HG03442 (cell line): ENCODE data around the gene LRRTM4.
"Not testable (repeated sequence)": the region's sequence is repeated elsewhere in the genome, so short reads cannot be mapped to it uniquely, and the experiment has no call there.

ENCODE experiments used
- ATAC-seq: cut with Tn5 transposase; IDR thresholded peaks from one replicate; pipeline ENCODE4 v1.9.1; 2021; ENCODE audit warnings: mild to moderate bottlenecking, moderate library complexity; ENCODE audit not compliant: unreplicated experiment

LRRTM4 gene

GRCh38 chr2:77190721-77191346 lies 331.3 kb downstream of the LRRTM4 start:
- ATAC-seq: no peak

GRCh38 chr2:77185052-77185451 lies 337.1 kb downstream of the LRRTM4 start:
- no peak for ATAC-seq

DNA sequence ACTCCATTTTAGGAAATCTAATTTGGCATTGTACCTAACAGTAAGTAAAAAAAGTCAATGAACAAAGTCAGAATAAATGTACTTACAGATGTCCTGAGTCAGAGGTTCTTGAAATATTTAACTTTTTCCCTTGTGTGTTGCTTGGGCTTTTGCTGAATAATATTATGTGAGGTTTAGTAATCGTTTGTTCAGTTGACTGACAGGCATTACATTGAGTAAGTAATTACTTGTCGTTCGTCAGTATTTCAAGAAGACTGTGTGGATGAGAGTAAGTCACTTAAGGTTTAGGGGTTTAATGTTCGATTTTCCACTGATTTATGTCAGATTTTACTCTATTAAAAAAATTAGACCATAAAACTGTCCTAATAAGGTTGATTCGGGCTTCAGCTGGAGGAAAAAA lies 342.9 kb downstream of the LRRTM4 start:
- ATAC-seq: no peak

DNA sequence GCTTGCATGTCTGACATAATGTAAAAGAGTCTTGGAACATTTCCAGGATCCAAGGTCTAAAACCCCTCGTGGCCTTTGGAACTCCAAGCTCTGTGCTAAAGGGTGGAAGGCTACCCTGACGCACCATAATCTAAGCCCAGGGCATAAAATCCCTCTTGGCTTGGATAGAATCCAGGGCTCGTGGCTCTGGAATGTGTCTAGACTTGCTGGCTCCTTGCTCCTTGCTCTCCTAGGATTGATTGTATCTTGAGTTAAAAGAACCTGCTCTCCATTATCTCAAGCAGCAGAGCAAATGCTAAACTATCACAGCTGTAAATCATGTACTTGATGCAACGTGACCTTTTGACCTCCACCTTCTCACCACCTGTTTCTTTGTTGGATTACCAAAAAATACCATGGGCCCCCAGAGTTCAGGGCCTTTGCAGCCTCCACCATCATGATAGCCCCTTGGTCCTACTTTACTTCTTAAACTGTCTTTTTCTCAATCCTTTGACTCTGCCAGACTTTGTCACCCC lies 346.9 kb downstream of the LRRTM4 start:
- ATAC-seq: not testable (repeated sequence)

DNA sequence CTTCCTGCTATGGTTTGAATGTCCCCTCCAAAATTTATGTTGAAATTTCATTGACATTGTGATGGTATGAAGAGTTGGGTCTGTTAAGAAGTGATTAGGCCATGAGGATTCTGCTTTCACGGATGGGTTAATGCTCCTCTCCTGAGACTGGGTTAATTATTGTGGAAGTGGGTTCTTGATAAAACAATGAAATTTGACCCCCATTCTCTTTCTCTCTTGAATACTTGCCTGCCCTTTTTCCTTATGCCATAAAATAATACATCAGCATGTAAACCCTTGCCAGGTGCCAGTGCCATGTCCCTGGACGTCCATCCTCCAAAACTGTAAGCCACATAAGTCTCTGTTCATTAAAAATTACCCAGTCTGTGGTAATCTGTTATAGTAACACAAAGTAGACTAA lies 352.8 kb downstream of the LRRTM4 start:
- ATAC-seq: no peak

DNA sequence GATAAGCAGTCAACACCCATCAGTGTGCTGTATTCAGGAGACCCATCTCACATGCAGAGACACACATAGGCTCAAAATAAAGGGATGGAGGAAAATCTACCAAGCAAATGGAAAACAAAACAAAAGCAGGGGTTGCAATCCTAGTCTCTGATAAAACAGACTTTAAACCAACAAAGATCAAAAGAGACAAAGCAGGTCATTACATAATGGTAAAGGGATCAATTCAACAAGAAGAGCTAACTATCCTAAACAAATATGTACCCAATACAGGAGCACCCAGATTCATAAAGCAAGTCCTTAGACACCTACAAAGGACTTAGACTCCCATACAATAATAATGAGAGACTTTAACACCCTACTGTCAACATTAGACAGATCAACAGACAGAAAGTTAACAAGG lies 358.2 kb downstream of the LRRTM4 start:
- ATAC-seq: not testable (repeated sequence)

DNA sequence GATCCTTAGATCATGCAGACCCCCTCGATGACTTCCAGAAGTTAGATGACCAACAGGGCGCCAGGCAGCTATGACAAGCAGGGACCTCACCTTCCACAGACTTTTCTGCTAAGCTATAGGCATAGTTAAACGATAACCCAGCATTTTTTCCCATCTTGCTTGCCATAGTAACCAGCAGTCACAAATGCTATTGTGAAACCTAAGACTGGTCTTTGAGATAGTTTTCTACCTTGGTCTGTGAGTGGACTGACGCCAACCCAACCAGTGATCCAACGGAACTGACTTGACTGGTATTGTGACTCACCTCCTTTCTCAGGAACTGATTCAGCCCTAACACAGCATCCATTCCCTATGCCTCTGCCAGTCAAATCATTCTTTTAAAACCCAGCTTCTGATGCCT lies 361.2 kb downstream of the LRRTM4 start:
- no peak for ATAC-seq

DNA sequence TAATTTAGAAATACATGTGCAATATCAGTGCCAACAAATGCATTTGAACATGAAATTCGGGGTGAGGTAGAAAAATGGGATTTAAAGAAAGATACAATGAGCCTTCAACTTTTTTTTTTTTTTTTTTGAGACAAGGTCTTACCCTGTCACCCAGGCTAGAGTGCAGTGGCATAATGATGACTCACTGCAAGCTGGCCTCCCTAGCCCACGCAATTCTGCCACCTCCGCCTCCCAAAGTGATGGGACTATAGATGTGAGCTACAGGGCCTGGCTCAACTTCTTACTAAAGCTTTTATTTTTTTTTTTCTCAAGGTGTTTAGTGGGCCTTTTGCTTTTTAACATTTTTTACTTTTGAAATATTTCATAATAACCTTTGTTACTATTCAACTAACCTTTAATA lies 365.6 kb downstream of the LRRTM4 start:
- no peak for ATAC-seq

DNA sequence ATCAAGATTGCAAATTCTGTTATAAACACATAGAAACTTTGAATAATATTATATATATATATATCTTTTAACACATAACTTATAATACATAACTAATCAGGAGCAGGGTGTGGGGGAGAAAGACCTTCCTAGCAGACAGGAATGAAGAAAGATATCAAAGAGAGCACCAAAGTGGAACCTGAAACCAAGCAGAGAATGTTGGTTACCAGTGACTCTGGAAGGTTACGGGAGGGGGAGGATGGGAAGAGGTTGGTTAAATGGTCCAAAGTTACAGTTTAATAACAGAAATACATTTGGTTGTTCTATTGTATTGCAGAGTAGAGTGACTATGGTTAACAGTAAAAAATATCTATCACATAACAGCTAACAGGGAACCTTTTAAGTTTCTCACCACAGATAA lies 366.7 kb downstream of the LRRTM4 start:
- no peak for ATAC-seq

GRCh38 chr2:77149565-77149964 lies 372.6 kb downstream of the LRRTM4 start:
- ATAC-seq: no peak

DNA sequence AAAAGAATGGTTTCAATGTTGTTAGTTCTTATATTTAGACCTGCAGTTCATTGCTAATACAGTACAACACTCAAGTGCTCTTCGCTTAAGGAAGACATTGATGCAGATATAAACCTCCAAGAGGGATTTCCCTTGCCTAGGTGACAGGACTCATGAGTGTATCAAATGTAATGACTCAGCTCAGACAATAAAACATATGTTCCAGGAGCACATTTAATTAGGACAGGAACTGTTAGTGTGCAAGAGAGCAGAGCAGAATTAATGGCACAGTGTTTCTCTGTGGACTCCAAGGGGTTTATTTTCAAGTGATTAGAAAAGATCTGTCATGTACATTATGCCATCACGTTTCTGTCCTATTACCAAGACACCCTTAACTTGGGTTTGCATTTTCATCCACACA lies 375.0 kb downstream of the LRRTM4 start:
- no peak for ATAC-seq

DNA sequence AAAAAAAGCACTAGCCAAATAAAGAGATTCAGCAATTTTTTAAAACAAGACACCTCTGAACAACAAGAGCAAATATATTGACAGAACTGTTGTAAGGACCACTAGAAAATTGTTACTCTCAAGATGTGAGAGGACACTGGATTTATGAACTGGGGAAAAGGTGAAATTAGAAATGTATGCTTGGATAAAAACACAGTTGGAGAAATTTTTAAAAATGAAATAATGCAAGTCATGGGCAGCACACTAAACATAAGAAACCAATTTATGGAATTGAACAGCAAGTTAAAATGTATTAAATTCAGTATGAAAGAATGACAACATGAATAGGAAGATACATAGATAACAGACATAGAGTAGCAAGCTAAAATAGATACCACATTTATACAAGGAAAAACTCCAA lies 377.4 kb downstream of the LRRTM4 start:
- no peak for ATAC-seq

DNA sequence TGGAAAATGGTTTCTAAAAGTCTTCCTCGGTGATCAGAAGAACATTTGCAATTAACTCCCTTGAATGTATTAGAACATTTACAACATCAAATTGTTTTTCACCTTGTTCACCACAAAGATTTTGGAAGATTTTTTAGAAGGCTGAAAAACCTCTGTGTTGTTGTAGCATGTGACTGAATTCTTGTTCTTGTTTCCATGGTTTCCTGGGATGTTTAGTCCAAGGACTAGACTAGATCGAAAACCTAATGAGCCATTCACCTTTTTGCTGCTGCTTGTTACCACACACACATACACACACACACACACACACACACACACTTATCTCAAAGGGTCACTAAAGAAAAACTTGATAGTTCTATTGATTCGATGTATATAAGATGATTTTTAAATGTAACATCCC lies 380.0 kb downstream of the LRRTM4 start:
- ATAC-seq: no peak

DNA sequence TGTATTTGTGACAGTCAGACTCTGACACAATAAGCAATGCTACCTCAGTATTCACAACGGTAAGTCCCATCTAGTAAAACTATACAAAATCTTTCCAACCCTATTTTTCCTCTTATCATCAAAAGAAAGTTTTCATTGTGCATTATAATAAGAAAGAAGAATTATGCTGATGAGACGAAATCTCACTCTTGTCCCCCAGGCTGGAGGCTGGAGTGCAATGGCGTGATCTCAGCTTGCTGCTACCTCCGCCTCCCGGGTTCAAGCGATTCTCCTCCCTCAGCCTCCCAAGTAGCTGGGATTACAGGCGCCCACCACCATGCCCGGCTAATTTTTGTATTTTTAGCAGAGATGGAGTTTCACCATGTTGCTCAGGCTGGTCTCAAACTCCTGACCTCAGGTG lies 393.7 kb downstream of the LRRTM4 start:
- ATAC-seq: not testable (repeated sequence)

DNA sequence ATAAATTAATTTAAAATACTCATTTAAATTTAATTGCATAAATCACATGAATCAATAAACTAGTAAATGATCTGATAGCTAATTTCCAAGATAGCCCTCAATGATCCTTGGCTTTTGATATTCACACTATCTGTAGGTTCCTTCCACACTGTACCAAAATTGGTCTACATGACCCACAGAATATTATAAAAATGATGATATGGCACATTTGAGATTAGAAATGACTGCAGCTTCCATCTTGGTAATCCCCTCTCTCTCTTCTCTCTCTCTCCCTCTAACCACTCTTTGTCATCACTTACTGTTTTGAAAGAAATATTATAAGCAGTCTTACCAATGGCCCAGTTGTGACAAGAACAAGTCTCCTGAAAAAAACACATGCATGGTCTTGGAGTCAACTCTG lies 394.8 kb downstream of the LRRTM4 start:
- no peak for ATAC-seq

DNA sequence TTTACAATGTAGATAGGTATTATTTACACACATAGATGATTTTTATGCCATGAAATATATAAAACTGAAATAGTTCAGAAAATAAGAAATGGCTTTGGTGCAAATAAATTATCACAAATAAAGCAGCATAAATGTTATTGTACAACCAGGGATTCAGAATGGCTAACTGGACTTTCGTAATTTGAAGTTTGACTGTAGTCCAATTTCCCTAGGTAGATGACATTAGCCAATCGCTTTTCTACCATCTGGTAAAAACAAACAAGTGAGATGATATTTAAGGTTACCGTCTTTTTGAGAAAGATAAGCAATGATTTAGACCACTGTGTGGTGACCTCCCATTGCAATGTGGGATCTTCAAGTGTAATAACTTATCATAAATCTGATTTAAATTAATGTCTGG lies 400.7 kb downstream of the LRRTM4 start:
- ATAC-seq: no peak

DNA sequence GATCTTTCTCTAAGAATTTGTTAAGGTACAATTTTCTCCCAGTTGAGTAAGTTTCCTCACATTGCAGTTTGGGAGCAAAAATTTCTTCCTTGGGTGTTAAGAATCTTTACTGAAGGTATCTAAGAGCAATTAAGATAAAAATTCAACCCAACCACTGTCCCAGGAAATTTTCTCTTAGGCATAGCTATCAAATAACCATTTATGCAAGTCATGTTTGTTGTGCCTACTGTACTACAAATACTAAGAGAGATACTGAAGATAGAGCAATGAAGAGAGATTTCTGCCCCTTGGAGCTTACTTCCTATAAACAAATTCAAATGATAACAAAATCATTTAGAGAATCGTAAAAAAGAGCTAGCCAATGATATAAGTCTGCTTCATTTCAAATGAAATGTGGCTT lies 402.8 kb downstream of the LRRTM4 start:
- ATAC-seq: no peak

DNA sequence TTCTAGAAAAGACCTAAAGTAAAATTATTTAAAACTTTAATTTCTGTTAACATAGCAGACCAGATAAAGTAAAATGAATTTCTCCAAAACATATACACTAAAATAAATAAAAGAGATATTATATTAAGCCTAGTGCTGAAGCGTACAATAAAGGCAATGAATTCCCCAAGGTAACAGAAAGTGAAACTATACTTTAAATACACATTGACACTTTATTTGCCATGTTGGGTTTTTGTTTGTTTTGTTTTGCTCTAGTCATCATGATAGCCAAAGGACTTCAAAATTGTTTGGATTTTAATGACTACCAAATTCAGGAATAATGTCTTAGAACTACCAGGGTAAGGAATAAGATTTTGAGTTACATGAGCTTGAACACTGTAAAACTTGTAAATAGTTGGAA lies 413.3 kb downstream of the LRRTM4 start:
- no peak for ATAC-seq

- ATAC-seq: no peak
These were observed 417.2 kb downstream of the LRRTM4 start for GRCh38 chr2:77105008-77105407.

- no peak for ATAC-seq
These were observed 417.6 kb downstream of the LRRTM4 start for GRCh38 chr2:77104554-77104953.

DNA sequence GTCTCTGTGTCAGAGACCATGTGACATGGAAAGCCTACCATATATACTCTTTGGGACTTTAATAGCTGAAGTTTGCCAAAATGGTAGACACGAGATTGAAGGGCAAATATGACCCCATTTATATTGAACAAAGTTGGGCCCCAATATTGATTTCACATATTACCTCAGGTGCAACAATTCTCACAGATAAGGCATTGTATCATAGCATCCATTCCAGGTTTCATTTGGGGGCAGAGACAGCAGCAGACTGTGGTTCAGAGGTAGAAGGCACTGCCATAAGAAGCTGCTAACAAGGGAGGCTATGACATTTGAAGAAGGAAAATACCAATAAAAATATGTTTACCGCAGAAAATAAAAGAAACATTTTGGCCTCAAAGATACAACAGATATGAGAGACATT lies 419.2 kb downstream of the LRRTM4 start:
- ATAC-seq: no peak

- no peak for ATAC-seq
These were observed 420.3 kb downstream of the LRRTM4 start for GRCh38 chr2:77101796-77102452.

DNA sequence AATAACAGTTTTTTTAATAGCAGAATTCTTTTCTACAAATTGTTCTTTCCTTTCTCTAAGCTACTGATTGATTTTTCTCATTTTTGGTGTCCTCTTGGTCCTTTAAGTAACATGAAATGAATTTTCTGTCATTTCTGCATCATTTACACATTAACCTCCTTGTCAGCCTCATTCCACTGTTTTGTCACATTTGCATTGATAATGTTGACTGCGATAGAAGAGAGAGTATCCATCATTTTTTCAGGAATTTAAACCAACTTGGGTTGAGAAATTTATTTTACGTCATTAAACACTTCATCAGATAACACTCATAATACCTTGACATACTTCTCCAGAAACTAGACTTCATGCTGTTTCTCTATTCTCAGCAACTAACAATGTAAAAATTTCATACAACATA lies 422.2 kb downstream of the LRRTM4 start:
- ATAC-seq: no peak
